ENCODE measurements around the gene KIF7.

- peak in 1 of 12 donors; percentile 2 for TF ChIP-seq CTCF (IDR thresholded peaks at IDR 0.05)
- peak in 1 of 2 donors; percentile 32 for TF ChIP-seq POLR2A (IDR thresholded peaks at IDR 0.05)
These were observed 10.3 kb upstream of the KIF7 start for GRCh38 chr15:89665449-89666181.
